ENCODE results near the gene UCP2. TPM values are rescaled to one million over a fixed set of nuclear protein-coding genes. Genes with fewer than 3 reads are reported as not detected.

UCP2 gene
- total RNA-seq, 1 donor from 2014 or later: 69.2 TPM

- no peaks in the 10 kb centered on the region for H4K20me1 ChIP-seq (ENCODE audit: low read depth)
- H3K36me3 ChIP-seq: no peaks in the 10 kb centered on the region
- Mint-ChIP-seq H3K9me3 (no peaks in the 10 kb centered on the region), H3K4me3 (no peak overlapping the region), H3K36me3 (peaks cover 16% of the 10 kb centered on the region), H3K27ac (peak overlapping the region; percentile 79), H3K4me1 (peaks cover 2% of the 10 kb centered on the region), H3K27me3 (ENCODE audit: insufficient read depth, low read depth) (peaks cover 7% of the 10 kb centered on the region)
- H3K4me3 ChIP-seq: no peak overlapping the region
- no peak overlapping the region for H3K9ac ChIP-seq
- H3K9me3 ChIP-seq (ENCODE audit: low read depth): no peaks in the 10 kb centered on the region
- TF ChIP-seq EZH2phosphoT487 (IDR thresholded peaks at IDR 0.05): no peak
- TF ChIP-seq CTCF (IDR thresholded peaks at IDR 0.05): no peak
- no peak for TF ChIP-seq EZH2 (IDR thresholded peaks at IDR 0.05)
- no peak overlapping the region for H3K4me2 ChIP-seq
- no peak for DNase-seq (ENCODE audit: low spot score)
- H3K79me2 ChIP-seq (ENCODE audit: low read depth): no peaks in the 10 kb centered on the region
- no peak overlapping the region for H3K27ac ChIP-seq
- no peaks in the 10 kb centered on the region for H3K27me3 ChIP-seq
- no peaks in the 10 kb centered on the region for H3K4me1 ChIP-seq
- no peaks in the 10 kb centered on the region for H3F3A ChIP-seq (ENCODE audit: low read depth)
- H2AFZ ChIP-seq (replicated peaks): no peak overlapping the region
These were observed 24.2 kb upstream of the UCP2 start for GRCh38 chr11:74006743-74007304.

- Histone ChIP-seq H2AFZ (replicated peaks) (no peak overlapping the region), H4K20me1 (ENCODE audit: low read depth) (no peaks in the 10 kb centered on the region), H3K79me2 (ENCODE audit: low read depth) (no peaks in the 10 kb centered on the region), H3K4me1 (no peaks in the 10 kb centered on the region), H3K27ac (no peak overlapping the region), H3K4me2 (no peak overlapping the region), H3K36me3 (no peaks in the 10 kb centered on the region), H3K9me3 (ENCODE audit: low read depth) (no peaks in the 10 kb centered on the region), H3K27me3 (no peaks in the 10 kb centered on the region), H3F3A (ENCODE audit: low read depth) (no peaks in the 10 kb centered on the region), H3K4me3 (no peak overlapping the region), H3K9ac (no peak overlapping the region)
- Mint-ChIP-seq H3K27ac (no peak overlapping the region), H3K4me1 (peaks cover 2% of the 10 kb centered on the region), H3K9me3 (no peaks in the 10 kb centered on the region), H3K36me3 (peaks cover 11% of the 10 kb centered on the region), H3K4me3 (no peak overlapping the region), H3K27me3 (ENCODE audit: insufficient read depth, low read depth) (peaks cover 7% of the 10 kb centered on the region)
- TF ChIP-seq EZH2phosphoT487 (IDR thresholded peaks at IDR 0.05): no peak
- no peak for TF ChIP-seq CTCF (IDR thresholded peaks at IDR 0.05)
- no peak for TF ChIP-seq EZH2 (IDR thresholded peaks at IDR 0.05)
- DNase-seq (ENCODE audit: low spot score): no peak
These were observed 23.3 kb upstream of the UCP2 start for GRCh38 chr11:74005721-74006517.

GRCh38 chr11:74004759-74005615, 22.3 kb upstream of the UCP2 start:
- no peak overlapping the region for H3K27ac Mint-ChIP-seq
- no peak overlapping the region for H3K4me3 Mint-ChIP-seq

More at GRCh38 chr11:74004759-74005615, 22.3 kb upstream of the UCP2 start:
- Histone ChIP-seq H3K79me2 (ENCODE audit: low read depth) (no peaks in the 10 kb centered on the region), H2AFZ (replicated peaks) (no peak overlapping the region), H3K9me3 (ENCODE audit: low read depth) (no peaks in the 10 kb centered on the region), H3K4me1 (no peaks in the 10 kb centered on the region), H4K20me1 (ENCODE audit: low read depth) (no peaks in the 10 kb centered on the region), H3F3A (ENCODE audit: low read depth) (no peaks in the 10 kb centered on the region), H3K36me3 (no peaks in the 10 kb centered on the region), H3K4me2 (no peak overlapping the region), H3K27me3 (no peaks in the 10 kb centered on the region), H3K27ac (no peak overlapping the region), H3K9ac (no peak overlapping the region), H3K4me3 (no peak overlapping the region)
- Mint-ChIP-seq H3K9me3 (no peaks in the 10 kb centered on the region), H3K36me3 (peaks cover 9% of the 10 kb centered on the region), H3K4me1 (peaks cover 2% of the 10 kb centered on the region), H3K27me3 (ENCODE audit: insufficient read depth, low read depth) (peaks cover 7% of the 10 kb centered on the region)
- DNase-seq (ENCODE audit: low spot score): no peak
- TF ChIP-seq CTCF (IDR thresholded peaks at IDR 0.05): no peak
- no peak for TF ChIP-seq EZH2phosphoT487 (IDR thresholded peaks at IDR 0.05)
- no peak for TF ChIP-seq EZH2 (IDR thresholded peaks at IDR 0.05)

Data from neural progenitor cell (in vitro differentiated cells).